ENCODE measurements around the gene CACNA1E.

DNA sequence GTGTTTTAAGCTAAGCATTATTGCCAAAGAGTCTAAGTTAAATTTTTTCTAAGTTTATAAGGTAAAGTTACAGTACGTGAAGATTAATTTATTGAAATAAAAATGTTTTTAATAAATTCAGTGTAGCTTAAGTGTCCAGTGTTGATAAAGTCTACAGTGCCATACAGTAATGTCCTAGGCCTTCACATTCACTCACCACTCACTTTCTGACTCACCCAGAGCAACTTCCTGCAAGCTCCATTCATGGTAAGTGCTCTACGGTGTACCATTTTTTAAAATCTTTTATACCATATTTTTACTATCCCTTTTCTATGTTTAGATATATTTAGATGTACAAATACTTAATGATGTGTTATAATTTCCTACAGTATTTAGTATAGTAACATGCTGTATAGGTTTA is 173.2 kb downstream of the CACNA1E start:
- TF ChIP-seq POLR2AphosphoS5 (IDR thresholded peaks at IDR 0.05) (no peak), POLR2A (IDR thresholded peaks at IDR 0.05) (no peak)
- TF ChIP-seq, protein P1, sequence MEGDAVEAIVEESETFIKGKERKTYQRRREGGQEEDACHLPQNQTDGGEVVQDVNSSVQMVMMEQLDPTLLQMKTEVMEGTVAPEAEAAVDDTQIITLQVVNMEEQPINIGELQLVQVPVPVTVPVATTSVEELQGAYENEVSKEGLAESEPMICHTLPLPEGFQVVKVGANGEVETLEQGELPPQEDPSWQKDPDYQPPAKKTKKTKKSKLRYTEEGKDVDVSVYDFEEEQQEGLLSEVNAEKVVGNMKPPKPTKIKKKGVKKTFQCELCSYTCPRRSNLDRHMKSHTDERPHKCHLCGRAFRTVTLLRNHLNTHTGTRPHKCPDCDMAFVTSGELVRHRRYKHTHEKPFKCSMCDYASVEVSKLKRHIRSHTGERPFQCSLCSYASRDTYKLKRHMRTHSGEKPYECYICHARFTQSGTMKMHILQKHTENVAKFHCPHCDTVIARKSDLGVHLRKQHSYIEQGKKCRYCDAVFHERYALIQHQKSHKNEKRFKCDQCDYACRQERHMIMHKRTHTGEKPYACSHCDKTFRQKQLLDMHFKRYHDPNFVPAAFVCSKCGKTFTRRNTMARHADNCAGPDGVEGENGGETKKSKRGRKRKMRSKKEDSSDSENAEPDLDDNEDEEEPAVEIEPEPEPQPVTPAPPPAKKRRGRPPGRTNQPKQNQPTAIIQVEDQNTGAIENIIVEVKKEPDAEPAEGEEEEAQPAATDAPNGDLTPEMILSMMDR (IDR thresholded peaks at IDR 0.05): no peak
